NCI-H1417 treated with DMSO at 0.1 percent for 48 hours (cell line): Measurements from ENCODE around the gene MCTS1.
"Not testable (repeated sequence)": the region's sequence is repeated elsewhere in the genome, so short reads cannot be mapped to it uniquely, and the experiment has no call there.

Experiments
- DNase-seq: peaks from one replicate; lab custom pipeline; 2025; lab: John Stamatoyannopoulos, UW

Gene MCTS1

GRCh38 chrX:120629667-120630537, 26.0 kb downstream of the MCTS1 start, which contains the start of gene C1GALT1C1:
Gene C1GALT1C1, minus strand, starts transcription at chrX:120630054. Its CDS starts 2,888 bp downstream, at chrX:120627166.
- peak; percentile 75 for DNase-seq

- DNase-seq: no peak
These were observed 34.7 kb downstream of the MCTS1 start for GRCh38 chrX:120638619-120639018.

GRCh38 chrX:120642871-120643270, 39.0 kb downstream of the MCTS1 start:
- no peak for DNase-seq

- no peak for DNase-seq
These were observed 43.2 kb downstream of the MCTS1 start for GRCh38 chrX:120647127-120647526.

- DNase-seq: not testable (repeated sequence)
These were observed 48.4 kb downstream of the MCTS1 start for GRCh38 chrX:120652256-120652655.

- DNase-seq: no peak
These were observed 49.1 kb downstream of the MCTS1 start for GRCh38 chrX:120653000-120653399.

GRCh38 chrX:120660637-120661036, 56.7 kb downstream of the MCTS1 start:
- DNase-seq: no peak
